HG03066 (cell line): ENCODE data around the gene WIPF3.
"Not testable (repeated sequence)": the region's sequence is repeated elsewhere in the genome, so short reads cannot be mapped to it uniquely, and the experiment has no call there.

Experiments
- ATAC-seq: cut with Tn5 transposase; IDR thresholded peaks from one replicate; pipeline ENCODE4 v1.9.1; 2021; ENCODE audit warnings: low read depth; ENCODE audit not compliant: unreplicated experiment

The WIPF3 gene

DNA sequence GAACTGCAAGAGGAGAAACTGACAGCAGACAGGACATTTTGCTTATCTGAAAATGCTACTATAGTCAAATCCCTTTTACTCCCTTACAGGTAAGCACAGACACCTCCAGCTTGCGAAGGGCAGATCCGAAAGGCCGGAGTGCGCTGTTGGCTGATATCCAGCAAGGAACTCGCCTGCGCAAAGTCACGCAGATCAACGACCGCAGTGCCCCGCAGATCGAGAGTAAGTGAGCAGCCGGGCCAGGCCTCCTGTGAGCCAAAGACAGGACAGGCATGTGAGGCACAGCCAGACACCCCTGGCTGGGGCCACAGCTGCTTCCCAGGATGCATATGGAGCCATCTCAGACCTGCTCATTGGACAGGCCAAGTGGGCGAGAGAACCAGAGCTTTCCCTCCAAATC lies 69.4 kb downstream of the WIPF3 start:
- no peak for ATAC-seq

GRCh38 chr7:29877196-29877595 lies 70.9 kb downstream of the WIPF3 start:
- no peak for ATAC-seq

GRCh38 chr7:29878081-29878688 lies 71.9 kb downstream of the WIPF3 start:
- ATAC-seq, result no peak

GRCh38 chr7:29879609-29880008 lies 73.3 kb downstream of the WIPF3 start:
- ATAC-seq, result no peak

DNA sequence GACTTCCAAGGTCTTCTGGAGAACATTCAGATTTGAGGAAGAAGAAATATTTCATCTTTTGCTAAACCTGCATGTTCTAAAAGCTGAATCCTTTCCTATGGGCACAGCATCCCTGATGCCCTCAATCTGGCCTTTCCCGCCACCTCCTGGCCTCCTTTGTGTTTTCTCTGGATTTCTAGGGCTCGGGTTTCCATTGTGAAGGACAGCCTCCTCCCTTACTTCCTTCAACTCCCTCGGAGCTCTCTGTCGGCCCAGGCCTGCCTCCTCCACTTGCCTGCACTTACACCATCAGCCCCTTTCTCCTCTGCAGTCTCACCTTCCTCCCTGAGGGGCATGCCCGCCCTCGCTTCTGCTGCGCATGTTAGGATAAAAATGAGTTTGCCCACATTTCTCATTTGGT lies 75.4 kb downstream of the WIPF3 start:
- ATAC-seq, result no peak

GRCh38 chr7:29882481-29882880 lies 76.2 kb downstream of the WIPF3 start:
- ATAC-seq, result no peak

DNA sequence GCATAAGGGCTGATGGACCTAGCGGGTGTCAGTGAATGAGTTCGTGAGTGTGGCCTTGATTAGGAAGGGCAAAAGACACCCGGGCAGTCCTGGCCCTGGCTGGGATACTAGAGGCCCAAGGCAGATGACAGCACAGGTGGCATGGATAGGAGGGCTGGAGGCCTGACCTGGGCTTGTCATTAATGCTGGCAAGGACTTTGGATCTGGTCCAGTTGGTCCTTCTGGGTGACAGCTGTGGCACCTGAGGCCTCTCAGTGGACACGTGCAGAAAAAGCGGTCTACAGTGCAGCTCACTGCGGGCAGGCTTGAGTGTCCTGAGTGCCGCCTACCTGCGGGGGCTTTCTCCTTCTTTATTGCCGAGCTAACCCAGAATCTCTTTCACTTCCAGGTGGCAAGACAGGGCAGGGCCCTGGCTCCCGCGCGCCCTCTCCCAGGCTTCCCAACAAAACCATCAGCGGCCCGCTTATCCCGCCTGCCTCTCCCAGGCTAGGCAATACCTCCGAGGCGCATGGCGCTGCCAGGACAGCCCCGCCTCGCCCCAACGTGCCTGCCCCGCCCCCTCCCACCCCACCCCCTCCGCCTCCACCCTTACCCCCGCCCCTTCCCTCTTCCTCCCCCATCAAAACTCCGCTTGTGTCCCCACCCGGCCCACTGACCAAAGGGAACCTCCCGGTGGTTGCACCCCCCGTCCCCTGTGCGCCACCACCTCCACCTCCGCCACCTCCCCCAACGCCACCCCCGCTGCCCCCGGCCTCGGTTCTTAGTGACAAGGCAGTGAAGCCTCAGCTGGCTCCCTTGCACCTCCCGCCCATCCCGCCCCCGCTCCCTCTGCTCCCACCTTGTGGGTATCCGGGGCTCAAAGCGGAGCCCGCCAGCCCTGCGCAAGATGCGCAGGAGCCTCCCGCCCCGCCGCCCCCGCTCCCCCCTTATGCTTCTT lies 77.4 kb downstream of the WIPF3 start:
- no peak for ATAC-seq

GRCh38 chr7:29884399-29885272 lies 78.3 kb downstream of the WIPF3 start:
- ATAC-seq, result no peak

- no peak for ATAC-seq
These were observed 79.3 kb downstream of the WIPF3 start for GRCh38 chr7:29885626-29886025.

DNA sequence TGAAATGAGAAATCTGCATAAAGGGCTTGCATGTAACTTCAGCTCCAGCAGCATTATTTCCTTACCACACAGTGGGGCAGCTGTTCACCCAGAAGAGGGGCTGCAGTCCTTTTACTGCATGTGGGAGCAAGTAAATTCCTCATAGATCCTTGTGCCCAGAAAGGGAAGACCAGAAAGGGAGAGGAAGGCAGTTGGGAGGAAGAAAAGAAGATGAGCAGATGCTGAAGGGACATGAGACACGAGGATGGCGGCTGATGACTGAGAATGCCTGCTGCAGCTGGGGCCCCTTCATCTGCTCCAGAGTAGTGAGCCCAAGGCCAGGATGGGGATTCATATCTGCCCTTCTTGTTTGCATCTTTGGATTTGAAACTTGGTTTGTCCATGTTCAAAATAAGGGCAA lies 80.5 kb downstream of the WIPF3 start:
- no peak for ATAC-seq

DNA sequence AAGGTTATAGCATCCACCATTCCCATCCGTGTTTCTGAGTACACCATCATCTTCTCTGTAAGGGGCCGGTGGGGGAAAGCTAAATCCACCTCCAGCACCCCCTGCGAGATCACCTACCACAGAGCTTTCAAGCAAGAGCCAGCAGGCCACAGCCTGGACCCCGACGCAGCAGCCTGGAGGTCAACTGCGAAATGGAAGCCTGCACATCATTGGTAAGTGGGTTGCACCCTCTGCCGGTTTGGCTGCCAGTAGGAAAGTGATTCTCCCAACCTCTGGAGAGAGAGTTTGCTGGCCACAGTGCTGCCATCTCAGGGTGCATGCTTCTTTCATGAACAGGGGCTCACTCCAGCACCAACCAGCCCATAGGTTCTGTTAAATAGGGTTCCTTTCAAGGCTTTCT lies 81.7 kb downstream of the WIPF3 start:
- no peak for ATAC-seq

DNA sequence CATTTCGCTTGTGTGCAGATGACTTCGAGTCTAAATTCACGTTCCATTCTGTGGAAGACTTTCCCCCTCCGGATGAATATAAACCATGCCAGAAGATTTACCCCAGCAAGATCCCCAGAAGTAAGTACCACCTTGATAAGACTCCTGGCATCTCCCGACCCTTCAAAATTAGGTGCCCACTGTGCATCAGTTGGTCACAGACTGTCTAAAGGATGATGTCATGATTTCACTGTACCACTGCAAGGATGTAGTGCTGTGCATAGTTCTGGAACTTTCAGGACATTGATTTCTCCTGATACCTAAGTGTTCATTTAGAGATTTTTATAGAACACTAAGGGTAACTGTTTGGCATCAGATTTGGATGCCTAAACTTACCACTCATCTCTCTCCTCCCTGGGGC lies 83.0 kb downstream of the WIPF3 start:
- no peak for ATAC-seq

DNA sequence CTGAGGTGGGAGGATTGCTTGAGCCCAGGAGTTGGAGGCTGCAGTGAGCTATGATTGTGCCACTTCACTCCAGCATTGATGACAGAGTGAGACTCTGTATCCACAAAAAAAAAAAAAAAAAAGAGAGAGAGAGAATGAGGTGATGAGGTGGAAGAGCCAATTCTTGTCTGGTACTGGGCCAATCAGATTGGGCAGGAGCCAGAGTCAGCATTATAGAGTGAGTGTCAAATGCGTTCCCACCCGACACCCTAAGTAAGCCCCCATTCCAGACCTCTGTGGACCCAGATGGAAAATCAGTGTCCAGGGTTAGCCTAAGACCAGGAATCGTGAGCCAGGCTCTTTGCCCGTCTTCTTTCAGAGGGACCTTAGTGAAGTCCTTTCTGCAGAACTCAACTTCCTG lies 83.9 kb downstream of the WIPF3 start:
- no peak for ATAC-seq

- not testable (repeated sequence) for ATAC-seq
These were observed 84.5 kb downstream of the WIPF3 start for GRCh38 chr7:29890786-29891185.

DNA sequence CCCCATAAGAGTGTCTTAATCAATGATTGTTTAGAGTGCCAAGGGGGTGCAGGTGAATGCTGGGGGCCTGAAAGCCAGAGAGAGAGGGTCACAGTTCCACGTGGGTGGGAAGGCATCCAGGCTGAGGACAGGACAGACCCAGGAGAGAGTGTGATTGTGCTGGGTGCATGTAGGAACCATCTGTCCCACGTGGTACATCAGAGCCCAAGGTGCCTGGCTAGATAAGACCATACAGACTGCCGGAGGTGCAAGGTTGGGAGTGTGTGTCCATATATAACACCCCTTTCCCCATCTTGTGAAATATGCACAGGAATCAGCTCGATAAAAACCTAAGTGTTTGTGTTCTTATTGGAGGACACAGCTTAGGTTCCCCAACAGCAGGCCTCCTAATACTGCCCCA lies 85.5 kb downstream of the WIPF3 start:
- no peak for ATAC-seq

GRCh38 chr7:29892231-29892630 lies 85.9 kb downstream of the WIPF3 start:
- no peak for ATAC-seq

DNA sequence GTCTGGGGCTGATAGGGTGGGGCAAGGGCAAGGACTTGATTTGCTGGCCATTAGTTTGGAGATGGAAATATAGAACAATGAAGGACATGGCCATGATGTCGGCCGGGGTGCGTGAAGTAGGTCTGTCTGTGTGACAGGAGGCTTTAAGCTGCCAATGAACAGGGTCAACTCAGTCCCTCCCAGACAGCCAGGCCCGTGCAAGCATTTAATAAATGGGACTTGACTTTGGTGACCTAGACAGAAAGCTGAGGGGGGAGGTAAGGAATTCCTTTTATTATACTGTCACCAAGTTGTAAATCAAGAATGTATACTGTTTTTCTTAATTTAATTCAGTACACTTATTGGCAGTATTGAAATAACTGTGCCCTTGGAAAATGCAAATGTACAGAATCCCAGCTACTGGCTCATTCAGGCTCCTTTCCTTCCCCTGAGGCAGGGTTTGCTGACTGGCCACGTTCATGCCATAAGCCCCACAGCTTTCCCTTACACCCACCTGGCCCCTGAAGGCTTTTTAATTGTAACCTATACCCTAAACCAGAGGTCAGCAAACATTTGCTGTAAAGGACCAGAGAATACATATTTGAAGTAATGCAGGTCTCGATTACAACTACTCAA lies 87.2 kb downstream of the WIPF3 start:
- ATAC-seq, result no peak

DNA sequence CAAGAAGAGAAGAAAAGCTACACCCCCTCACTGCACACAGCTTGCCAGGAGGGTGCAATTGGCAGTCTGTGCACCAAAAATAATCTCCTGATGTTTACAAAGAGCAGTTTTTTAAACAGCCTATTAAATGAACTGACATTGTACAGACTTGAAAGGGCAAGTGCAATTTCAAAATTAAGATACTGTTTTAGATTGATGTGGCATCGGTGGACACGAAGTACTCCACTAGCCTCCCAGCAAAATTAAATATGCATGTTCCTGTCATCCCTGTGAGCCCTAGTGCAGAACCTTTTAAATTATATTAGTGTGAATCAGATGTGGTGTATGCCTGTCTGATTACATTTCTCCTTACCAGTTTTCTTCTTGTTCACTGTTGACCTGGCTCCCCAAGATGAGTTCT lies 87.9 kb downstream of the WIPF3 start:
- ATAC-seq, result no peak

GRCh38 chr7:29895559-29895958 lies 89.3 kb downstream of the WIPF3 start:
- ATAC-seq, result no peak

GRCh38 chr7:29896685-29897411 lies 90.5 kb downstream of the WIPF3 start:
- no peak for ATAC-seq
